ENCODE results near the gene TUG1.

Gene TUG1

GRCh38 chr22:30992565-30992964 is 23.5 kb downstream of the TUG1 start:
- Histone ChIP-seq H3K36me3 (ENCODE audit: insufficient read depth, low read length) (no peaks in the 10 kb centered on the region), H3K27me3 (ENCODE audit: insufficient read depth, low read length) (no peaks in the 10 kb centered on the region), H3K4me3 (ENCODE audit: low read length) (no peak overlapping the region)

GRCh38 chr22:30994960-30995359 is 25.9 kb downstream of the TUG1 start:
- H3K27me3 ChIP-seq (ENCODE audit: insufficient read depth, low read length): no peaks in the 10 kb centered on the region

More at GRCh38 chr22:30992565-30992964, 23.5 kb downstream of the TUG1 start:
- no peaks in the 10 kb centered on the region for H3K4me1 ChIP-seq (ENCODE audit: insufficient read depth, low read length)
- H3K9me3 ChIP-seq (ENCODE audit: low read length): peaks cover 7% of the 10 kb centered on the region
- no peak overlapping the region for H2AFZ ChIP-seq (ENCODE audit: low read depth, low read length)

GRCh38 chr22:30996462-30996861 is 27.4 kb downstream of the TUG1 start:
- no peaks in the 10 kb centered on the region for H3K27me3 ChIP-seq (ENCODE audit: insufficient read depth, low read length)
- H3K4me3 ChIP-seq (ENCODE audit: low read length): no peak overlapping the region
- H3K4me1 ChIP-seq (ENCODE audit: insufficient read depth, low read length): peaks cover 3% of the 10 kb centered on the region
- peaks cover 2% of the 10 kb centered on the region for H3K9me3 ChIP-seq (ENCODE audit: low read length)
- no peak overlapping the region for H2AFZ ChIP-seq (ENCODE audit: low read depth, low read length)
- H3K36me3 ChIP-seq (ENCODE audit: insufficient read depth, low read length): no peaks in the 10 kb centered on the region

More at GRCh38 chr22:30994960-30995359, 25.9 kb downstream of the TUG1 start:
- H2AFZ ChIP-seq (ENCODE audit: low read depth, low read length): no peak overlapping the region
- H3K36me3 ChIP-seq (ENCODE audit: insufficient read depth, low read length): no peaks in the 10 kb centered on the region
- peaks cover 4% of the 10 kb centered on the region for H3K9me3 ChIP-seq (ENCODE audit: low read length)
- H3K4me1 ChIP-seq (ENCODE audit: insufficient read depth, low read length): peaks cover 3% of the 10 kb centered on the region
- no peak overlapping the region for H3K4me3 ChIP-seq (ENCODE audit: low read length)

- no peaks in the 10 kb centered on the region for H3K9me3 ChIP-seq (ENCODE audit: low read length)
Observed at GRCh38 chr22:30998329-30998728, 29.3 kb downstream of the TUG1 start.

GRCh38 chr22:31001124-31001770 is 32.2 kb downstream of the TUG1 start:
- Histone ChIP-seq H3K9me3 (ENCODE audit: low read length) (no peaks in the 10 kb centered on the region), H3K27me3 (ENCODE audit: insufficient read depth, low read length) (no peaks in the 10 kb centered on the region), H3K4me3 (ENCODE audit: low read length) (no peak overlapping the region)

More at GRCh38 chr22:30998329-30998728, 29.3 kb downstream of the TUG1 start:
- no peaks in the 10 kb centered on the region for H3K27me3 ChIP-seq (ENCODE audit: insufficient read depth, low read length)
- no peaks in the 10 kb centered on the region for H3K36me3 ChIP-seq (ENCODE audit: insufficient read depth, low read length)
- no peak overlapping the region for H2AFZ ChIP-seq (ENCODE audit: low read depth, low read length)
- H3K4me1 ChIP-seq (ENCODE audit: insufficient read depth, low read length): peaks cover 3% of the 10 kb centered on the region
- H3K4me3 ChIP-seq (ENCODE audit: low read length): no peak overlapping the region

GRCh38 chr22:31005535-31005934 is 36.5 kb downstream of the TUG1 start:
- no peaks in the 10 kb centered on the region for H3K4me1 ChIP-seq (ENCODE audit: insufficient read depth, low read length)
- no peaks in the 10 kb centered on the region for H3K9me3 ChIP-seq (ENCODE audit: low read length)
- no peak overlapping the region for H3K4me3 ChIP-seq (ENCODE audit: low read length)
- H3K27me3 ChIP-seq (ENCODE audit: insufficient read depth, low read length): no peaks in the 10 kb centered on the region
- H3K36me3 ChIP-seq (ENCODE audit: insufficient read depth, low read length): no peaks in the 10 kb centered on the region
- no peak overlapping the region for H2AFZ ChIP-seq (ENCODE audit: low read depth, low read length)

More at GRCh38 chr22:31001124-31001770, 32.2 kb downstream of the TUG1 start:
- Histone ChIP-seq H3K36me3 (ENCODE audit: insufficient read depth, low read length) (no peaks in the 10 kb centered on the region), H2AFZ (ENCODE audit: low read depth, low read length) (no peak overlapping the region), H3K4me1 (ENCODE audit: insufficient read depth, low read length) (peaks cover 3% of the 10 kb centered on the region)

GRCh38 chr22:31019191-31019930 is 50.3 kb downstream of the TUG1 start:
- no peaks in the 10 kb centered on the region for H3K27me3 ChIP-seq (ENCODE audit: insufficient read depth, low read length)
- no peaks in the 10 kb centered on the region for H3K4me1 ChIP-seq (ENCODE audit: insufficient read depth, low read length)
- no peaks in the 10 kb centered on the region for H3K9me3 ChIP-seq (ENCODE audit: low read length)
- H2AFZ ChIP-seq (ENCODE audit: low read depth, low read length): no peak overlapping the region
- H3K4me3 ChIP-seq (ENCODE audit: low read length): no peak overlapping the region
- H3K36me3 ChIP-seq (ENCODE audit: insufficient read depth, low read length): no peaks in the 10 kb centered on the region

- H2AFZ ChIP-seq (ENCODE audit: low read depth, low read length): no peak overlapping the region
- H3K27me3 ChIP-seq (ENCODE audit: insufficient read depth, low read length): no peaks in the 10 kb centered on the region
- no peaks in the 10 kb centered on the region for H3K36me3 ChIP-seq (ENCODE audit: insufficient read depth, low read length)
- H3K9me3 ChIP-seq (ENCODE audit: low read length): no peaks in the 10 kb centered on the region
- no peak overlapping the region for H3K4me3 ChIP-seq (ENCODE audit: low read length)
- no peaks in the 10 kb centered on the region for H3K4me1 ChIP-seq (ENCODE audit: insufficient read depth, low read length)
Observed at GRCh38 chr22:31020334-31020733, 51.3 kb downstream of the TUG1 start.

- Histone ChIP-seq H3K4me1 (ENCODE audit: insufficient read depth, low read length) (no peaks in the 10 kb centered on the region), H2AFZ (ENCODE audit: low read depth, low read length) (no peak overlapping the region), H3K36me3 (ENCODE audit: insufficient read depth, low read length) (no peaks in the 10 kb centered on the region), H3K9me3 (ENCODE audit: low read length) (no peaks in the 10 kb centered on the region), H3K4me3 (ENCODE audit: low read length) (no peak overlapping the region), H3K27me3 (ENCODE audit: insufficient read depth, low read length) (no peaks in the 10 kb centered on the region)
Observed at GRCh38 chr22:31022516-31022915, 53.5 kb downstream of the TUG1 start.
